HepG2 (cell line): ENCODE measurements around the gene LIN28B. TPM values are rescaled to one million over a fixed set of nuclear protein-coding genes. Genes with fewer than 3 reads are reported as not detected.

Experiments
- AKAP8 ChIP-seq: sonication (generic); formaldehyde crosslinking; IDR thresholded peaks from 2 replicates; pipeline ENCODE4 v1.5.1; 2020; ENCODE audit warnings: mild to moderate bottlenecking, missing genetic modification reagents
- FOXC1 ChIP-seq: sonication (generic); formaldehyde crosslinking; IDR thresholded peaks from 2 replicates; pipeline ENCODE4 v1.8.0; 2022; ENCODE audit warnings: mild to moderate bottlenecking, missing genetic modification reagents, borderline replicate concordance
- FOXJ3 ChIP-seq: sonication (generic); formaldehyde crosslinking; IDR thresholded peaks from 2 replicates; pipeline ENCODE4 v1.4.0; 2020; ENCODE audit warnings: missing genetic modification reagents, mild to moderate bottlenecking, borderline replicate concordance
- KAT8 ChIP-seq: IDR thresholded peaks from 2 replicates; pipeline ENCODE4 v1.6.1; 2016; ENCODE audit warnings: missing genetic modification reagents, missing compliant biosample characterization
- KLF16 ChIP-seq, 2 experiments: sonication (generic) in 1 of 2; formaldehyde crosslinking in 1 of 2; IDR thresholded peaks; 2 replicates each; pipeline versions ENCODE4 v1.6.1 to v1.8.0; 2016 to 2023; ENCODE audit warnings: missing genetic modification reagents in 2 of 2, missing compliant biosample characterization in 1 of 2
- MAFK ChIP-seq, 2 experiments: IDR thresholded peaks in 1 of 2; conservative IDR thresholded peaks in 1 of 2; 2 replicates each; pipeline ENCODE4 v1.6.1; 2011; ENCODE audit warnings: improper control_type of control experiment in 2 of 2, low read length in 2 of 2
- MXD4 ChIP-seq: IDR thresholded peaks from 2 replicates; pipeline ENCODE4 v1.6.1; 2016; ENCODE audit warnings: mild to moderate bottlenecking, missing biosample characterization, missing genetic modification reagents
- NR2C2 ChIP-seq: sonication (generic); formaldehyde crosslinking; IDR thresholded peaks from 2 replicates; pipeline ENCODE4 v1.4.0; 2020; ENCODE audit warnings: missing genetic modification reagents, mild to moderate bottlenecking, moderate library complexity, borderline replicate concordance
- NR2F1 ChIP-seq, 2 experiments: fragments of 450-650 bp in 1 of 2; formaldehyde crosslinking in 1 of 2; IDR thresholded peaks; 2 replicates each; pipeline versions ENCODE4 v1.5.0 to v1.6.1; 2016 to 2020; ENCODE audit warnings: mild to moderate bottlenecking in 1 of 2, missing compliant biosample characterization in 1 of 2, missing genetic modification reagents in 1 of 2, moderate library complexity in 1 of 2
- RFX1 ChIP-seq: fragments of 450-650 bp; IDR thresholded peaks from 2 replicates; pipeline ENCODE4 v1.6.1; 2017
- RFXAP ChIP-seq: sonication (generic); formaldehyde crosslinking; IDR thresholded peaks from 2 replicates; pipeline ENCODE4 v1.4.0; 2020; ENCODE audit warnings: missing genetic modification reagents, borderline replicate concordance
- WIZ ChIP-seq: sonication (generic); formaldehyde crosslinking; IDR thresholded peaks from 2 replicates; pipeline ENCODE4 v1.5.1; 2020; ENCODE audit warnings: mild to moderate bottlenecking, missing genetic modification reagents
- ZBTB42 ChIP-seq: sonication (generic); formaldehyde crosslinking; IDR thresholded peaks from 2 replicates; pipeline ENCODE4 v1.5.0; 2020; ENCODE audit warnings: mild to moderate bottlenecking, missing genetic modification reagents
- ZNF10 ChIP-seq: sonication (generic); formaldehyde crosslinking; IDR thresholded peaks from 2 replicates; pipeline ENCODE4 v1.4.0; 2020; ENCODE audit warnings: mild to moderate bottlenecking, low read depth, missing genetic modification reagents, borderline replicate concordance
- ZNF362 ChIP-seq: sonication (generic); formaldehyde crosslinking; IDR thresholded peaks from 2 replicates; pipeline ENCODE4 v1.4.0; 2020; ENCODE audit warnings: missing genetic modification reagents, mild to moderate bottlenecking, borderline replicate concordance
- ZNF772 ChIP-seq: sonication (generic); formaldehyde crosslinking; IDR thresholded peaks from 2 replicates; pipeline ENCODE4 v1.5.0; 2020; ENCODE audit warnings: mild to moderate bottlenecking, missing genetic modification reagents
- polyA plus RNA-seq, 8 experiments: library from polyadenylated mRNA; depleted of rRNA in 3 of 8; stranded (reverse) in 7 of 8; unstranded in 1 of 8; fragments of >200 nt; fragmentation: Illumina TruSeq in 4 of 8; extraction: Trizol in 4 of 8; gene quantifications; 2 replicates each; pipeline versions ENCODE4 v1.2.1 to v1.2.3, GENCODE V29; 2011 to 2016; ENCODE audit warnings: low read depth in 4 of 8, missing spikeins in 1 of 8, mixed read lengths in 1 of 8; ENCODE audit not compliant: insufficient read depth in 1 of 8
- total RNA-seq, 5 experiments: library from RNA; depleted of rRNA; stranded (reverse); fragments of >200 nt; fragmentation: Illumina TruSeq; extraction: Trizol; gene quantifications; 2 replicates each; pipeline ENCODE4 v1.2.3, GENCODE V29; 2016; ENCODE audit warnings: low read depth in 1 of 5
- TF ChIP-seq, protein P1 (sequence below): sonication (generic); formaldehyde crosslinking; IDR thresholded peaks from 2 replicates; pipeline ENCODE4 v1.4.0; 2020; ENCODE audit warnings: missing genetic modification reagents, borderline replicate concordance
- TF ChIP-seq, protein P2 (sequence below): sonication (generic); formaldehyde crosslinking; conservative IDR thresholded peaks from 2 replicates; pipeline ENCODE4 v1.4.0; 2020; ENCODE audit warnings: mild to moderate bottlenecking, missing genetic modification reagents, moderate library complexity
- TF ChIP-seq, protein P3 (sequence below): sonication (generic); formaldehyde crosslinking; IDR thresholded peaks from 2 replicates; pipeline ENCODE4 v1.8.0; 2022; ENCODE audit warnings: low read depth, missing genetic modification reagents

LIN28B gene
- total and polyA plus RNA-seq, 2 of the 13 experiments (the other 11 are each of a cell fraction or from before 2014, with no cell fraction given), result 14.5 to 56.8 TPM

GRCh38 chr6:105035299-105035698 is 78.4 kb downstream of the LIN28B start (continued):
- TF ChIP-seq, protein P1, sequence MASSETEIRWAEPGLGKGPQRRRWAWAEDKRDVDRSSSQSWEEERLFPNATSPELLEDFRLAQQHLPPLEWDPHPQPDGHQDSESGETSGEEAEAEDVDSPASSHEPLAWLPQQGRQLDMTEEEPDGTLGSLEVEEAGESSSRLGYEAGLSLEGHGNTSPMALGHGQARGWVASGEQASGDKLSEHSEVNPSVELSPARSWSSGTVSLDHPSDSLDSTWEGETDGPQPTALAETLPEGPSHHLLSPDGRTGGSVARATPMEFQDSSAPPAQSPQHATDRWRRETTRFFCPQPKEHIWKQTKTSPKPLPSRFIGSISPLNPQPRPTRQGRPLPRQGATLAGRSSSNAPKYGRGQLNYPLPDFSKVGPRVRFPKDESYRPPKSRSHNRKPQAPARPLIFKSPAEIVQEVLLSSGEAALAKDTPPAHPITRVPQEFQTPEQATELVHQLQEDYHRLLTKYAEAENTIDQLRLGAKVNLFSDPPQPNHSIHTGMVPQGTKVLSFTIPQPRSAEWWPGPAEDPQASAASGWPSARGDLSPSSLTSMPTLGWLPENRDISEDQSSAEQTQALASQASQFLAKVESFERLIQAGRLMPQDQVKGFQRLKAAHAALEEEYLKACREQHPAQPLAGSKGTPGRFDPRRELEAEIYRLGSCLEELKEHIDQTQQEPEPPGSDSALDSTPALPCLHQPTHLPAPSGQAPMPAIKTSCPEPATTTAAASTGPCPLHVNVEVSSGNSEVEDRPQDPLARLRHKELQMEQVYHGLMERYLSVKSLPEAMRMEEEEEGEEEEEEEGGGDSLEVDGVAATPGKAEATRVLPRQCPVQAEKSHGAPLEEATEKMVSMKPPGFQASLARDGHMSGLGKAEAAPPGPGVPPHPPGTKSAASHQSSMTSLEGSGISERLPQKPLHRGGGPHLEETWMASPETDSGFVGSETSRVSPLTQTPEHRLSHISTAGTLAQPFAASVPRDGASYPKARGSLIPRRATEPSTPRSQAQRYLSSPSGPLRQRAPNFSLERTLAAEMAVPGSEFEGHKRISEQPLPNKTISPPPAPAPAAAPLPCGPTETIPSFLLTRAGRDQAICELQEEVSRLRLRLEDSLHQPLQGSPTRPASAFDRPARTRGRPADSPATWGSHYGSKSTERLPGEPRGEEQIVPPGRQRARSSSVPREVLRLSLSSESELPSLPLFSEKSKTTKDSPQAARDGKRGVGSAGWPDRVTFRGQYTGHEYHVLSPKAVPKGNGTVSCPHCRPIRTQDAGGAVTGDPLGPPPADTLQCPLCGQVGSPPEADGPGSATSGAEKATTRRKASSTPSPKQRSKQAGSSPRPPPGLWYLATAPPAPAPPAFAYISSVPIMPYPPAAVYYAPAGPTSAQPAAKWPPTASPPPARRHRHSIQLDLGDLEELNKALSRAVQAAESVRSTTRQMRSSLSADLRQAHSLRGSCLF (CRISPR knock-in tag), result no peak
- TF ChIP-seq RFX1 (no peak), ZNF10 (CRISPR knock-in tag) (no peak), ZBTB42 (no peak), WIZ (no peak), MXD4 (CRISPR knock-in tag) (no peak), ZNF362 (CRISPR knock-in tag) (no peak), FOXJ3 (CRISPR knock-in tag) (0 out of 2 replicates have a peak, but pooled peaks have one; percentile 22), RFXAP (CRISPR knock-in tag) (no peak), MAFK (conservative IDR thresholded peaks at IDR 0.05 in 1 of 2, IDR thresholded peaks at IDR 0.05 in 1 of 2; ENCODE audit: low read length in 2 of 2) (peak in 1 of 2 experiments; percentile 9; a peak in 1 of 4 replicates), FOXC1 (CRISPR knock-in tag) (no peak), AKAP8 (CRISPR knock-in tag) (no peak), NR2F1 (CRISPR knock-in tag; IDR thresholded peaks at IDR 0.05) (peak; percentile 69 to 85; a peak in 3 of 4 replicates), ZNF772 (no peak), KAT8 (CRISPR knock-in tag) (no peak), KLF16 (CRISPR knock-in tag; IDR thresholded peaks at IDR 0.05) (no peak), NR2C2 (peak; percentile 67; the same call in 1 of the 2 replicates)
- TF ChIP-seq, protein P2, sequence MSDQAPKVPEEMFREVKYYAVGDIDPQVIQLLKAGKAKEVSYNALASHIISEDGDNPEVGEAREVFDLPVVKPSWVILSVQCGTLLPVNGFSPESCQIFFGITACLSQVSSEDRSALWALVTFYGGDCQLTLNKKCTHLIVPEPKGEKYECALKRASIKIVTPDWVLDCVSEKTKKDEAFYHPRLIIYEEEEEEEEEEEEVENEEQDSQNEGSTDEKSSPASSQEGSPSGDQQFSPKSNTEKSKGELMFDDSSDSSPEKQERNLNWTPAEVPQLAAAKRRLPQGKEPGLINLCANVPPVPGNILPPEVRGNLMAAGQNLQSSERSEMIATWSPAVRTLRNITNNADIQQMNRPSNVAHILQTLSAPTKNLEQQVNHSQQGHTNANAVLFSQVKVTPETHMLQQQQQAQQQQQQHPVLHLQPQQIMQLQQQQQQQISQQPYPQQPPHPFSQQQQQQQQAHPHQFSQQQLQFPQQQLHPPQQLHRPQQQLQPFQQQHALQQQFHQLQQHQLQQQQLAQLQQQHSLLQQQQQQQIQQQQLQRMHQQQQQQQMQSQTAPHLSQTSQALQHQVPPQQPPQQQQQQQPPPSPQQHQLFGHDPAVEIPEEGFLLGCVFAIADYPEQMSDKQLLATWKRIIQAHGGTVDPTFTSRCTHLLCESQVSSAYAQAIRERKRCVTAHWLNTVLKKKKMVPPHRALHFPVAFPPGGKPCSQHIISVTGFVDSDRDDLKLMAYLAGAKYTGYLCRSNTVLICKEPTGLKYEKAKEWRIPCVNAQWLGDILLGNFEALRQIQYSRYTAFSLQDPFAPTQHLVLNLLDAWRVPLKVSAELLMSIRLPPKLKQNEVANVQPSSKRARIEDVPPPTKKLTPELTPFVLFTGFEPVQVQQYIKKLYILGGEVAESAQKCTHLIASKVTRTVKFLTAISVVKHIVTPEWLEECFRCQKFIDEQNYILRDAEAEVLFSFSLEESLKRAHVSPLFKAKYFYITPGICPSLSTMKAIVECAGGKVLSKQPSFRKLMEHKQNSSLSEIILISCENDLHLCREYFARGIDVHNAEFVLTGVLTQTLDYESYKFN, result peak; percentile 38; the same call in 1 of the 2 replicates
- TF ChIP-seq, protein P3, sequence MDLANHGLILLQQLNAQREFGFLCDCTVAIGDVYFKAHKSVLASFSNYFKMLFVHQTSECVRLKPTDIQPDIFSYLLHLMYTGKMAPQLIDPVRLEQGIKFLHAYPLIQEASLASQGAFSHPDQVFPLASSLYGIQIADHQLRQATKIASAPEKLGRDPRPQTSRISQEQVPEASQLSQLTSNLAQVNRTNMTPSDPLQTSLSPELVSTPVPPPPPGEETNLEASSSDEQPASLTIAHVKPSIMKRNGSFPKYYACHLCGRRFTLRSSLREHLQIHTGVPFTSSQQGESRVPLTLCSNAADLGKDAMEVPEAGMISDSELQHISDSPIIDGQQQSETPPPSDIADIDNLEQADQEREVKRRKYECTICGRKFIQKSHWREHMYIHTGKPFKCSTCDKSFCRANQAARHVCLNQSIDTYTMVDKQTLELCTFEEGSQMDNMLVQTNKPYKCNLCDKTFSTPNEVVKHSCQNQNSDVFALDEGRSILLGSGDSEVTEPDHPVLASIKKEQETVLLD, result no peak
